CD1c-positive myeloid dendritic cell (primary cell): ENCODE data around the gene VWDE.
A peak's percentile ranks its signal among the peaks of the same experiment; 100 is the strongest.

ENCODE experiments used
- DNase-seq: peaks from one replicate; pipeline ENCODE4 v3.0.0-alpha.2; 2016; ENCODE audit errors: extremely low spot score

VWDE gene

DNA sequence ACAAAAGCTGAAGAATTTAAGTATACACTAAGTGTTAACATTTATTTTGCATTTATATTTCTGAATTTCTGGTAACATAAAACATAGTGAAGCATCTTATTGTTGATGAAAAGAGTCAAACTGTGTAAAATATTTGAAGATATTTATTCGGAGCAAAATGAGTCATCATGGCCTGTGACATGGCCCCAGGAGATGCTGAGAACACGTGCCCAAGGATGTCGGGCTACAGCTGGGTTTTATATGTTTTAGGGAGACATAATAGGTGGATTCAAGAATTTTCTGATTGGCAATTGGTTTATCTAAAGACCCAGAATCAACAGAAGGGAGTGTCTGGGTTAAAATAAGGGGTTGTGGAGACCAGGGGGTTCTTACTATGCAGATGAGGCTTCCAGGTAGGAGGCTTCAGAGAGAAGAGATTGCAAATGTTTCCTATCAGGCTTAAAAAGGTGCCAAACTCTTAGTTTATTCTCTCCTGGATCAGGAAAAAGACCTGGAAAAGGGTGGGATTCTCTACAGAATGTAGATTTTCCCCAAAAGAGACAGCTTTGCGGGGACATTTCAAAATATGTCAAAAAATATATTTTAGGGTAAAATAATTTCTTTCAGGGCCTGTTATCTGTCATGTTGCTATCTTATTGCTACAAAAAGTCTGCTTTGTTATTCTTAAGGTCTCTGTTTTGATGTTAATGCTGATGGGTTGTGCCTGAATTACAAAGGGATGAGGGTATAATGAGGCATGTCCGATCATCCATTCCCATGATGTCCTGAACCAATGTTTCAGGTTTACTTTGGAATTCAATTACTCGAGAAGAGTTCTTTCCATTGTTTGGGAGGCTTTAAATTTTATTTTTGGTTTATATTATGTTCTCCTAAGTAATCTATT, 74.5 kb downstream of the VWDE start:
- no peak for DNase-seq

DNA sequence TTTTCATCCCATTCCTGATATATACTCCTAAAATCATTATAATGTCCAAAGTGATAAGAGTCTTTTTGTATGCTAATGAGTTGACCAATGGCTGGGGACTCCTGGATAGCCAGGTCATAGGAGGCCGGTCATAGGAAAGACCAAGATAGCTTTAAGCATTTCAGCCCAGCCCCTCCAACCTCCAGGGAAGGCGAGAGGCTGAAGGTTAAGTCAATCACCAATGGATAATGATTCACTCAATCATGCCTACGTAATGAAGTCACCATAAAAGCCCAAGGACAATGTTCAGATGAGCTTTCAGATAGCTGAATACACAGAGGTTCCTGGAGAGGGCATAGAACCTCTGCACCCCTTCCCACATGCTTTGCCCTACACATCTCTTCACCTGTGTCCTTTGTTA, 75.7 kb downstream of the VWDE start:
- no peak for DNase-seq

- DNase-seq: no peak
Observed at GRCh38 chr7:12325646-12326045, 78.0 kb downstream of the VWDE start.

DNA sequence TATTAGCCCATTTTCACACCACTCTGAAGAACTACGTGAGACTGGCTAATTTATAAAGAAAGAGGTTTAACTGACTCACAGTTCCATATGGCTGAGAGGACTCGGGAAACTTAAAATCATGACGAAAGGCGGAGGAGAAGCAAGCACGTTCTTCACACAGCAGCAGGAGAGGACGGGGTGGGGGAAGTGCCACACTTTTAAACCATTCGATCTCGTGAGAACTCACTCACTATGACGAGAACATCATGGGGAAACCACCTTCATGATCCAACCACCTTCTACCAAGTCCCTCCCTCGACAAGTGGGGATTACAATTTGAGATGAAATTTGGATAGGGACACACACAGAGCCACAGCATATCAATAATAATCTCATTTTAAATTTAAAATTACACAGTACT, 80.2 kb downstream of the VWDE start:
- no peak for DNase-seq

DNA sequence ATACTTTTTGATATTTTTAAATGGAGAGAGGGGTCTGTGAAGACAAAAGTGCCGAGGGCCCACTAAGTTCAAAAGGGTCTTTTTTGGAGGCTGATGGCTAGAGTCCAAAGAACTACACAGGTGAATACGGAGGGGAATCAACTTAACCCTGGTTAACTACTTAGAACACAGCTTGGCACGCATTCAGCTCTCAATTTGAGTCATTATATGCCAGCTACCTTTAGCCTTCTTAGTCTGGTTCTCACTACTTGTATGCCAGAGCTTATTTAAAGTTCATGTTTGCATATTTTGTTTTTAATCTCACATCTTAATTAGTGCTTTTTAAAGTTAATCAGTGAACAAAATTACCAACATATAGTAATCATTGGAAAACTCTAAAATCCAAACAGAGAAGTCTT, 80.8 kb downstream of the VWDE start:
- no peak for DNase-seq

- DNase-seq: peak; percentile 54
Observed at GRCh38 chr7:12322284-12322902, 81.3 kb downstream of the VWDE start.

DNA sequence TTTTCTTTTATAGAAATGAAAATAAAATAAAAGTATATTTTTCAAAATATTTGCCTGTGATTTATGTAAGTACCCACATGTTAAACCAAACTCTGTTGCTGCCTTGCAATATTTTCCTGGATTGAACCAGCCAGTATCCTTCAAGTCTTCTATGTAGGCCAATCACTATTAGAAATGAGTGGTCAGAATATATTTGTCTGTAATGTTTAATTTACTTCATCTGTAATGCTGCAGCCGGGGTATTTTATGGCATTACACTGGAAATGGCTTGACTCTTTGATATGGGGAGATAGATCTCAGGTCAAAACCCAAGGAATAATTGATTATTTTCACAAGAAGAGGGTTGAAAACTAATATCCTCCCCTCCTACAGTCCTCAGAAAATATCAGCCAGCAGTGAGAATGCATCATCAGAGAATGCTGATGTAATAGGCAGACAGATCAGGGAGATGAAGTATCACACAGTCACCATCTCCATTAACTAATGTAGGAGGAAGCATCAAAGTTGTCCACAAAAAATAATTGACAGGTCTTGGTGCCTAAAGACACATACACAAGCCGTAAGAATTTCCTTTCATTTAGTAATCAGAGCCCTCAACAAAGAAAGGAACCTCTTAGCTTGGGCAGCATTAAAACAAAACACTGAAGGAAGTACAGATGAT, 82.5 kb downstream of the VWDE start:
- no peak for DNase-seq

DNA sequence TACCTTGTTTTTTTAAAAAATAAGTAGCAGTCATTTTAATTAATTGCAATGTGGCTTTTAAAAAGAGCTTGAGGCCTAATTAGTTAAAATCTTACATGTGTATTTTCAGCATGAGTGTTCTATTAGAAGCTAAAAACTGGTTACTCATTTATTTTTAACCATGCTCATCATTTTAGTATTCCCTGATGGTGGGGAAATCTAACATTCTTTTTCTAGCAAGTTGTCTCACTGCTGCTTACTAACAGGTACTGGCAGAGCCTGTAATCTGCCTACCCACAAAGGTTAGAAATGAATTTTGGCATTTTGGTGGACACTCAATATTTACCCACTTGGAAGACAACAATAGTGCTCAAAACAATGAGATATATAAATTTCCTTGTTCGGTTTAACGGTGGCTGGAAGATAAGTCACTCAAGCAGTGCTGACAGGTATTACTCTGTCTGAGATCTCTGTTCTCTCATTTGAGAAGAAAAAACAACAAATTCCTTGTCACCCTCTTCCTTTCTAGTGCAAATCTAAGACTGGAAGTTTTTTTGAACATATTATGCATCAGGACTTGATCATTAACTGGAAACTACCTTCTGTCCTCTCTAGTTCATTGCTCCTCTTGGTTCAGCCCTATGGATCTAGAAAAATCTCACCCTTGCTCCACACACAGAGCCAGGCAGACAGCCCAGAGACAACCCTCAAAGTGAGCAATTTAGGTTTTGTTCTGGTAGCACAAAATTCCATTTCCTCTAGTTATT, 83.3 kb downstream of the VWDE start:
- no peak for DNase-seq

- no peak for DNase-seq
Observed at GRCh38 chr7:12317675-12318074, 86.0 kb downstream of the VWDE start.

GRCh38 chr7:12316925-12317324, 86.7 kb downstream of the VWDE start:
- DNase-seq: no peak

DNA sequence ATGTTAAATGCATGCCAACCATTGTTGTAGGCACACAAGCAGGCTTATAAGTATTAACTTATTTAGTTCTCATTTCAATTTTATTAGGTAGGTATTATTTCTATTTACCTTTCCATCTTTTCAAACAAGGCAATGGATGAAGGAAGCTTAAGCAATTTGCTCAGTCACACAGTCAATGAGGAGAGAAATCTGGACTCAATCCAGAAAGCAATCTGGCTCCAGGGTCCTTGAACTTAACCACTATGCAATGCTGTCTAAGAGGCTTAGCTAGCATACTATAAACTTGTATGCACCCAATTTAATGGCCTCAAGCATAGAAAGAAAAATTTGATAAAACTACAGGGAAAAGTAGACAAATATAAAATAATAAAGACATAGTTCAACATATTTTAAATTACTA, 88.6 kb downstream of the VWDE start:
- no peak for DNase-seq

DNA sequence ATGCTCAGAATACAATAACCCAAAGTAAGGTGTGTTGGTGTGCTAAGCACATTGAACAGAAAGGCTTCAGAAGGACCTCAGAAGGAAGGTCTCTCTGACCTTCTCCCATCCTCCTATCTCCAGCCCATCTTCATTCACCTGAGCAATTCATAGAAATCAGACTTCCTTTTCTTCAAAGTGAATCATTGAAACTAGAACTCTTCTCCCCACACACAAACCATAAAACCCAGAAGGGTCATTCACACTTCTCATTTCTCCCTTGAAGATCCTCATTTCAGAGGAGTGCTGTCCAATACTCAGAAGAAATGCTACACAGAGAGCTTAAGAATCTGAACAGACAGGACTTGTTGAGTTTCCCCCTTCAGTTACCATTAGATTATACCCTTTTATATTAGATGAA, 89.5 kb downstream of the VWDE start:
- peak; percentile 72 for DNase-seq

- DNase-seq: no peak
Observed at GRCh38 chr7:12305502-12305901, 98.2 kb downstream of the VWDE start.

DNA sequence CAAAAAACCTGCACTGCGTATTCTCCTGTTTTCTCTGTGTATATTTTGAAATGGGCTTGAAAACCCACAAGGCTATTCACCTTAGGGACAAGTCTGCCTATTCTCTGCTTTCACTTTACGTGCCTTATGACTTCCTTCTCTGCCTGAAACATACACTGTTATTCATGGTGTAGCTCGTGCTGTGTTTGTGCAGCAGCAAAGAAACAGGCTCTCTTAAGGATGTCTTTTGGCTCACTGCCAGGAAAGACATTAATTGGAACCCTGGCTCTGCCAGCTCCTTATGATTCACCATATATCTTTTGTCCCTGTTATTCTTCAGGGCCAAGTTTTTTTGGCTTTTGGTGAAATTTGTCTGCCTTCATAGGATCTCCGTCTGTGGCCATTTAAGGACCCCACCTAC, 100.2 kb downstream of the VWDE start:
- DNase-seq: no peak

GRCh38 chr7:12303062-12303461, 100.6 kb downstream of the VWDE start:
- DNase-seq: no peak

GRCh38 chr7:12300415-12300814, 103.2 kb downstream of the VWDE start:
- no peak for DNase-seq

GRCh38 chr7:12299367-12299766, 104.3 kb downstream of the VWDE start:
- DNase-seq: no peak

DNA sequence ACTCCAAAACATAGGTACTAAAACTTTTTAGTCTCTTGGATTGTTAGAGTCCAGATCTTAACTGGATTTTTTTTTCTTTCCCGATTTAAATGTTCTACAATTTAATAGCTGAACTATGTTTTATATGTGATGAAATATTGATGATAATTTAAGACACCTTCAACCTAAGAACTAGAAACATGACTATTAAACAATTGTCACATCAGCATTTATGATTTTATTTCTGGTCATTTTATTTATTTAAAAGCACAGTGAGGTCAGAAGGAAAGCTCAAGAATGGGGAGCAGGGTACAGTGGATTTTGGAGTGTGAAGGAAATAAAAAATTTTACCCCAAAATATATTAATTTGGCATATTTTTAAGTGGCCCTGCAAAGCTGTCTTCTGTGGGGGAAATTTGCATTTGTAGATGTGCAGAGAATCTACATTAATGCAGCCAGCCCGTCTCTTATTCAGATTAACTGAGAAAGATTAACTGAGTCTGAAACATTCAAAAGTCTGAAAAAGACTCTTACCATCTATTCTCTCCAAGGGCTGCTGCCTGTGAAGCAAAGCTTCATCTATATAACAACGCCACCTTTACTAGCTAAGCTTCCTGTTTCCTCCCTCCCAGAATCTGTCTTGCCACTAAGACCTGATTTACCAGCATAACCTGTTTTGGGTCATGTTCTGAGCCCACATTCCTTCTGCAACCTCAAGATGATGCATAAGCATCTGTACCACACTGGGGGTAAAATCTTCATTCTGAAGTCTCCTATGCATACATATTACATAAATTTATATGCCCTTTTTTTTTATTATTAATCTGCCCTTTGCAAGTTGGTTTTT, 106.2 kb downstream of the VWDE start:
- no peak for DNase-seq

GRCh38 chr7:12296051-12296570, 107.6 kb downstream of the VWDE start:
- DNase-seq: no peak

- peak; percentile 73 for DNase-seq
Observed at GRCh38 chr7:12294701-12295100, 109.0 kb downstream of the VWDE start.

- no peak for DNase-seq
Observed at GRCh38 chr7:12291870-12292269, 111.8 kb downstream of the VWDE start.
